Measurements from ENCODE around the gene NADSYN1.
"Not testable (repeated sequence)": the region's sequence is repeated elsewhere in the genome, so short reads cannot be mapped to it uniquely, and the experiment has no call there.

NADSYN1 gene

GRCh38 chr11:71453037-71453917, at the start of gene NADSYN1:
Gene NADSYN1, plus strand, starts transcription at chr11:71453203. Its CDS starts 94 bp downstream, at chr11:71453297.
- DNase-seq = peak; percentile 95 to 96

GRCh38 chr11:71404209-71404608, 48.8 kb upstream of the NADSYN1 start:
- no peak for DNase-seq

GRCh38 chr11:71406681-71407080, 46.3 kb upstream of the NADSYN1 start:
- DNase-seq = no peak

GRCh38 chr11:71407356-71407755, 45.6 kb upstream of the NADSYN1 start:
- no peak for DNase-seq

DNA sequence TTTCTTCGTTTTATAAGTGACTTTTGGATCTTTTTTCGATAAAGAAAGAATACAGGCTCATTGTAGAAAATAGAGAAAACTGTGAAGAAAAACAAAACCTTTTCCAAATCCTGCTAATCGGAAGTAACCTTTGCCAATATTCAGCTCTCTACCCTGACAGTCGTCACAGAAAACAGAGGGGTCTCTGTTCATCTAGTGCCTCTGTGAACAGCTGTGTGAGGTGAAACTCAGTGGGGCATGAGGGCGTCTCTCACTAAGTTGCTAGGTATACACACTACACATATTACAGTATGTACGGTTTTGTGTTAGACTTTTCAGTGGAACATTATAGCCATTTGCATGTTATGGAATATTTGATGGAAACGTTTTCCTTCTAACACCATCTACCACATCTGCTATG, 44.2 kb upstream of the NADSYN1 start:
- DNase-seq = no peak

DNA sequence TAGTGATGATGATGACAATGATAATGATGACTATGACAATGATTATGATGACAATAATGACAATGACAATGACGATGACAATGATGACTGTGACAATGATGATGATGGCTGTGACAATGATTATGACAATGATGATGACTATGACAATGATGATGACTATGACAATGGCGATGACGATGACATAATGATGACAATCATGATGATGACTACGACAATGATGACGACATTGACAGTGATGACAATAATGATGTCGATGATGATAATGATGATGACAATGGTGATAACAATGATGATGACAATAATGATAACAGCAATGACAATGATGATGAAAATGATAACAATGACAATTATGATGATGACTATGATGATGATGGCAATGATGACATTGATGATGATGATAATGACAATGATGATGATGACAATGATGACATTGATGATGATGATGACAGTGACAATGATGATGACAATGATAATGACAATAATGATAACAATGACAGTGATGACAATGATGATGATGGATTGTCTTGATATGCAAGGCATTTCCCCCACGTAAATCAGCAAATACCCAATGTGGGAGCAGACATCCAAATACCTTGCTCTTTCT, 42.5 kb upstream of the NADSYN1 start:
- no peak for DNase-seq

DNA sequence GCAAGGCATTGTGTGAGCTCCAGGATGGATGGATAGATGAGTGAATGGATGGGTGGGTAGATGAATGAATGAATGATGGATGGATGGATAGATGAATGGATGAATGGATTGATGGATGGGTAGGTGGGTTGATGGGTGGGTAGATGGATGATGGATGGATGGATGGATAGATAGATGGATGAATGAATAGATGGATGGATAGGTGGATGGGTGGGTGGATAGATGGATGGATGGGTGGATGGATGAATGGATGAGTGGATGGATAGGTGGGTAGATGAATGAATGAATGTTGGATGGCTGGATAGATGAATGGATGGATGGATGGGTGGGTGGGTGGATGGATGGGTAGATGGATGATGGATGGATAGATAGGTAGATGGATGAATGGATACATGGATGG, 38.4 kb upstream of the NADSYN1 start:
- no peak for DNase-seq

DNA sequence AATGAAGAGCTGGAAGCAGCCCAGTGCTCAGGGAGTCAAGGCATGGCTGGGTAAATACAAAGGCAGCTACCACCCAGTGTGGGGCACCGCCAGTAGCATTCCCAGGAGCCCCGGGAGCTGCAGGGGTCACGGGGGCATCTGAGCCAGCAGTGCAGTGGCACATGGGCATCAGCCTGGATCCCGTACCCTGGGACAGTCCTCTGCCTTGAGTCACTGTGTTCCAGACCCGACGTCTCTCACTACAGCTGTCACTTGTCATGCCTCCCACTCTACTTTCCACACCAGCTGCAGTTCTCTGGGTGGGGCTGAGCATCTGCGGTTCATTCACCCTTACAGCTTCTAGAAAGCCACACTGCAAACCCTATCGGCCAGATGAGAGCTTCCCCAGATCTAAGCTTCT, 34.4 kb upstream of the NADSYN1 start:
- peak in 1 of 2 donors; percentile 22 for DNase-seq

- peak in 1 of 2 donors; percentile 19 for DNase-seq
These were observed 32.4 kb upstream of the NADSYN1 start for GRCh38 chr11:71420455-71421241.

DNA sequence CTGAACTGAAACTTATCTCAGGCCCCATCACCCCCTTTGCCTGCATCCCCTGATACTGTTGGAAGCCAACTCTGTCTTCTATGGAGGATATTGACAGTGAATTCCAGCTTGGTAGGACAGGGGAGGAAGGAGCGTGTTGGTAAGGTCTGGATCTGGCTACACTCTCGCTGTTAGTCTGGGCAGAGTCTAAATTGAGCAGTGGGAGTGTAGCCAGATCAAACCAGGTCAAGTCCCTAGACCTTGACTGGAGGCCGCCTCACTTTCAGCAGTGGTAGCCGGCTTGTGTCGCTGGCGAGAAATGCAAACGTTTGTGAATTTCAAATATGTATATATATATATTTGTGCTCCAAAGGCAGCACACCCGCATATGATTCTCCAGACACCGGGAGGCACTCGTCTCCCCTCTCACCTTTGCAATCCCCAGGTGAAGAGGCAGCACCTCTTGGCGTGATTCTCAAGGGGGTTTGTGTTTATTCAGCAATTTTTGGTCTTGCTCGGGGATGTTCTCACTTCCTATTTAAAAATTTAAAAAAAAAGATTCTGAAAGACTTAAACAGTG, 31.5 kb upstream of the NADSYN1 start:
- no peak for DNase-seq

- DNase-seq = not testable (repeated sequence)
These were observed 30.7 kb upstream of the NADSYN1 start for GRCh38 chr11:71422318-71422717.

- DNase-seq = no peak
These were observed 29.7 kb upstream of the NADSYN1 start for GRCh38 chr11:71423181-71423790.

DNA sequence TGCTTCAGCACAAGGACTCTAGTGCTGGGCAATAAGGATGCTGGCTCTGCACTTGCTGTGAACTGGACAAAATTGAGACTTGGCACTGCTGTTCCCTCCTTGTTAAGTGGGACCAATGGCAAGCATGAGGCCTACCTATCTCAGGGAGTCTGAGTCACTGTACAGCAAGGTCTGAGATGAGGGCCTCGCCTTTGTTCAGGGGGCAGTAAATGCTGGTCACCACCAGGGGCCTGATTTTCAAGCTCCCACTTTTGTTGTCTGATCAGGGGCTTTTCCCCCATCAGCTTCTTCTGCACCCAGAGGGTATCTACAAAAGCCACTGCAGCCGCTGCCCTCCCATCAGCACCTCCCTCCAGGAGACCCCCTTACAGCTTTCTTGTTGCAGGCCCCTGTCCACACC, 27.6 kb upstream of the NADSYN1 start:
- DNase-seq = no peak

- DNase-seq = no peak
These were observed 27.1 kb upstream of the NADSYN1 start for GRCh38 chr11:71425860-71426259.

GRCh38 chr11:71426413-71426812, 26.6 kb upstream of the NADSYN1 start:
- no peak for DNase-seq

- DNase-seq = no peak
These were observed 24.1 kb upstream of the NADSYN1 start for GRCh38 chr11:71428861-71429435.

DNA sequence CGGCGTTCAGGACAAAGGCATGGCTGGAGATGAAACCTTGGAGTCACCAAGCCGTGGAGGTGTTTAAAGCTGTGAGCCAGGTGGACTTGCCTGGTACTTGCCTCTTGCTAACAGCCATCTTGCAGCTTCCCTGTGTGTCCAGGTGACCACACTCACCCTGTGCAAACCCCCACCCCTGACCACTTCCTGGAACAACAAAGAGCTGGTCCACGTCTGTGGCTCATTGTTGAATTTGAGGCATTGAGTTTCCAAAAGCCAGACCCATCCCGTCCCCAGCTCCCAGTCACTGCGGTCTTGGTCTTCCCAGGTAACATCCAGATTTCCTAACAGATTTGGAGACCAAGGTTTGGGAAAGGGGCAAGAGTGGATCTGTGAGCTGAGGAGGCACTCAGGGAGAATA, 23.3 kb upstream of the NADSYN1 start:
- DNase-seq = no peak

DNA sequence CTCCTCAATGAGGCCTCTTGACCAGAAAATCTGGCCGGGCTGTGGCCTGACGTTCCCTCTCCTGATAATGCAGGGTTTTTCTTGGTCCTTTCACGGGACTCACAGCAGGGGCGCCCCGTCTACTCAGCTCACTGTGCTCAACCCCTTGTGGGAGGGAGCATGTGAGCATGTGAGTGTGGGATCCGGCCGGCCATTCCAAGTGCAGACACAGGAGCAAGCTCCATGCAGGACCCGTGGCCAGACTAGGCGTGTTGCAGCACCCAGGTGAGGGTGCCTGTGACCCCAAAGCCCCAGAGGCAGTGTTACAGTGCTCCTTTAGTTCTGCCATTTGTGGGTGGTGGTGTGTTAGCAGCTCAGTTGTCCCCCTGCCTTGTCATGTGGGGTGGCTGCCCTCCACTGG, 22.8 kb upstream of the NADSYN1 start:
- DNase-seq = no peak

- no peak for DNase-seq
These were observed 21.7 kb upstream of the NADSYN1 start for GRCh38 chr11:71431271-71431670.

- DNase-seq = peak; percentile 43 to 63
These were observed 20.0 kb upstream of the NADSYN1 start for GRCh38 chr11:71432761-71433647.
